ENCODE measurements around the gene RBM10.

The RBM10 gene

DNA sequence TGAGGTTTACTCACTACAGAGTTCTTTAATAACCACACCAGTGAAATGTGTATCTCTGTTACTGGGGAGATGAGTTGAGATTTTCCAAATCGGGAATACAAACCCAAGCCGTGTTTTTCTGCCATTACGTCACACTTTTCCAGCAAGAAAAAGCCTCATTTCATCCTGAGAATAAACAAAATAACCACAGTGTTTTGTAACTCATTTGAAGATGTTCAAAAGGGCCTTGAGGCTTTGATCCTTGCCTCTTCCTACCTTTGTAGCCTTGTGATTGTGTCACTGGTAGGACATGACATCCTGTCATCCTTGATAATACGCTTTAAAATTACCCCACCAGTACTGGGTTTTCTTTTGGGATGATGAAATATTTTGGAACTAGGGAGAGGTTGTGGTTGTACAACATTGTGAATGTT is 90.7 kb downstream of the RBM10 start:
- DNase-seq (ENCODE audit: low spot score), result no peak
